Panc1 (cell line): ENCODE results near the gene NPAS3. TPM values are rescaled to one million over a fixed set of nuclear protein-coding genes. Genes with fewer than 3 reads are reported as not detected.

Source experiments
- ATAC-seq: fragments of 200-7000 bp; cut with Tn5 transposase; 2 replicates; pipeline ENCODE4 v1.9.1; 2020; ENCODE audit warnings: mild to moderate bottlenecking, moderate library complexity
- Bru-seq: library from RNA; stranded (reverse); fragments of 400-500 nt; gene quantifications from one replicate; lab custom pipeline; 2021; lab: Mats Ljungman, UMichigan
- BruChase-seq, 2 experiments: library from RNA; stranded (reverse); fragments of 400-500 nt; gene quantifications; one replicate each; lab custom pipeline; 2021; lab: Mats Ljungman, UMichigan
- BruUV-seq: library from RNA; stranded (reverse); fragments of 400-500 nt; replicated peaks from 2 replicates; lab custom pipeline; 2021; lab: Mats Ljungman, UMichigan
- CTCF ChIA-PET: fragments of 300-600 bp; sonication (Branson Sonifier 250); formaldehyde crosslinking; loops from one replicate; lab custom pipeline; 2022; ENCODE audit warnings: antibody characterized with exemption; lab: Charles Lee
- POLR2A ChIA-PET: fragments of 300-600 bp; sonication (Branson Sonifier 250); formaldehyde crosslinking; loops from one replicate; lab custom pipeline; 2022; ENCODE audit warnings: antibody characterized with exemption; lab: Charles Lee
- DNase-seq: peaks from one replicate; pipeline ENCODE4 v3.0.0-alpha.2; 2010; ENCODE audit warnings: low read depth, low spot score
- H3K27ac ChIP-seq: 2 replicates; pipeline ENCODE4 v1.5.1; 2011; ENCODE audit warnings: mild to moderate bottlenecking, low read length, inconsistent platforms
- H3K27me3 ChIP-seq: fragments of 200-500 bp; sonication (Bioruptor generic); 2 replicates; pipeline ENCODE4 v1.6.0; 2014; ENCODE audit warnings: low read length, inconsistent platforms; ENCODE audit not compliant: control insufficient read depth, insufficient read depth
- H3K36me3 ChIP-seq: fragments of 200-500 bp; sonication (Bioruptor generic); 2 replicates; pipeline ENCODE4 v1.5.1; 2014; ENCODE audit warnings: inconsistent platforms, mild to moderate bottlenecking, low read length, moderate library complexity; ENCODE audit not compliant: control insufficient read depth, insufficient read depth
- H3K4me1 ChIP-seq: 2 replicates; pipeline ENCODE4 v1.5.1; 2011; ENCODE audit warnings: inconsistent platforms, mild to moderate bottlenecking, low read length, moderate library complexity; ENCODE audit not compliant: control insufficient read depth, insufficient read depth
- H3K4me3 ChIP-seq, 2 experiments: 2 replicates each; pipeline ENCODE4 v1.5.1; 2011 to 2012; ENCODE audit warnings: low read depth in 2 of 2, low read length in 2 of 2, mild to moderate bottlenecking in 2 of 2, inconsistent platforms in 1 of 2, moderate library complexity in 1 of 2
- H3K9me3 ChIP-seq: fragments of 200-500 bp; sonication (Bioruptor generic); 2 replicates; pipeline ENCODE4 v1.5.1; 2014; ENCODE audit warnings: low read depth, mild to moderate bottlenecking, inconsistent platforms, low read length, moderate library complexity; ENCODE audit not compliant: control insufficient read depth, insufficient read depth
- CTCF ChIP-seq: fragments of 450-650 bp; IDR thresholded peaks from 2 replicates; pipeline ENCODE4 v1.5.1; 2017; ENCODE audit warnings: mild to moderate bottlenecking
- POLR2AphosphoS5 ChIP-seq: IDR thresholded peaks from 2 replicates; pipeline ENCODE4 v1.6.1; 2012; ENCODE audit warnings: mild to moderate bottlenecking, low read depth, low read length, moderate library complexity
- REST ChIP-seq, 2 experiments: IDR thresholded peaks; 2 replicates each; pipeline ENCODE4 v1.6.1; 2011 to 2012; ENCODE audit warnings: low read depth in 2 of 2, control low read depth in 1 of 2, low read length in 1 of 2, mild to moderate bottlenecking in 1 of 2, moderate library complexity in 1 of 2; ENCODE audit not compliant: insufficient read depth in 1 of 2
- SIN3A ChIP-seq: IDR thresholded peaks from 2 replicates; pipeline ENCODE4 v1.6.1; 2012; ENCODE audit warnings: low read depth, mild to moderate bottlenecking, low read length, moderate library complexity, borderline replicate concordance; ENCODE audit not compliant: insufficient read depth
- TCF7L2 ChIP-seq: IDR thresholded peaks from 2 replicates; pipeline ENCODE4 v1.6.1; 2011; ENCODE audit warnings: mild to moderate bottlenecking, low read depth, low read length, inconsistent platforms
- in situ Hi-C: cut with HindIII; loops from 2 replicates; pipeline ENCODE4 v1.10.0; 2016; ENCODE audit warnings: low sequenced_read_pairs, low pct_unique_long_range_greater_than_20kb
- intact Hi-C: fragments of 100-400 bp; cut with micrococcal nuclease; formaldehyde crosslinking; loops from one replicate; pipeline ENCODE4 v1.10.0; 2022; ENCODE audit not compliant: unreplicated experiment
- long read RNA-seq: library from polyadenylated mRNA; unstranded; transcript quantifications from one replicate; pipeline ENCODE4 v2.0.0, GENCODE V29; 2021; ENCODE audit not compliant: unreplicated experiment
- polyA plus RNA-seq: library from polyadenylated mRNA; unstranded; fragments of >200 nt; gene quantifications from one replicate; pipeline ENCODE4 v1.2.1, GENCODE V29; 2012; ENCODE audit warnings: missing spikeins; ENCODE audit not compliant: insufficient read length
- total RNA-seq: library from RNA; stranded (reverse); gene quantifications from one replicate; pipeline ENCODE4 v1.2.1, GENCODE V29; 2021; ENCODE audit not compliant: unreplicated experiment

Gene NPAS3
- total RNA-seq (0.23 TPM), Bru-seq, nascent RNA (percentile 17 among the genes with signal in this experiment), BruChase-seq, experiment 1, labeled RNA remaining after a 2-hour chase (percentile 20 among the genes with signal in this experiment), BruChase-seq, experiment 2, labeled RNA remaining after a 6-hour chase (percentile 18 among the genes with signal in this experiment)
- not detected for polyA plus RNA-seq
- long read RNA-seq: 0 reads

GRCh38 chr14:32938719-32939253, at the start of gene NPAS3:
TSS of gene NPAS3 (plus strand) at chr14:32938879.
- in situ Hi-C loops: no loop called here
- POLR2A ChIA-PET: no interaction called here
- peaks cover 23% of the 10 kb centered on the region for H3K27me3 ChIP-seq

More at GRCh38 chr14:32938719-32939253, at the start of gene NPAS3:
- TF ChIP-seq CTCF (no peak), POLR2AphosphoS5 (no peak), SIN3A (no peak), TCF7L2 (no peak), REST (IDR thresholded peaks at IDR 0.05; ENCODE audit: insufficient read depth in 1 of 2, low read depth in 2 of 2, low read length in 1 of 2) (no peak)
- Histone ChIP-seq H3K36me3 (no peaks in the 10 kb centered on the region), H3K9me3 (no peaks in the 10 kb centered on the region), H3K4me1 (no peaks in the 10 kb centered on the region), H3K27ac (no peak within 1 kb of the TSS), H3K4me3 (peak within 1 kb of the TSS; percentile 34 to 42)
- intact Hi-C loops: no loop called here
- CTCF ChIA-PET: no interaction called here
- BruUV-seq: no TSS peak
- DNase-seq (no peak), ATAC-seq (peak; percentile 56)
